H9 (cell line): Measurements from ENCODE around the gene TBC1D19. TPM values are rescaled to one million over a fixed set of nuclear protein-coding genes. Genes with fewer than 3 reads are reported as not detected.

Experiments
- DNase-seq: peaks from one replicate; pipeline ENCODE4 v3.0.0-alpha.2; 2017
- H2AFZ ChIP-seq: one replicate; pipeline ENCODE4 v1.6.1; 2013; ENCODE audit warnings: mild to moderate bottlenecking, low read length, control low read depth, moderate library complexity
- H2AK5ac ChIP-seq: 2 replicates; pipeline ENCODE4 v1.6.1; 2013; ENCODE audit warnings: low read length, control low read depth, mixed read lengths; ENCODE audit not compliant: insufficient read length
- H2BK120ac ChIP-seq: one replicate; pipeline ENCODE4 v1.6.1; 2013; ENCODE audit warnings: low read depth, mild to moderate bottlenecking, low read length, control low read depth, inconsistent platforms; ENCODE audit not compliant: poor library complexity, severe bottlenecking
- H2BK12ac ChIP-seq: 2 replicates; pipeline ENCODE4 v1.6.1; 2013; ENCODE audit warnings: low read length, control low read depth, mixed read lengths, low read depth; ENCODE audit not compliant: insufficient read length
- H2BK15ac ChIP-seq: 2 replicates; pipeline ENCODE4 v1.6.1; 2013; ENCODE audit warnings: low read depth, low read length, control low read depth
- H2BK20ac ChIP-seq: one replicate; pipeline ENCODE4 v1.6.1; 2013; ENCODE audit warnings: low read depth, mild to moderate bottlenecking, low read length, control low read depth, inconsistent platforms; ENCODE audit not compliant: poor library complexity, severe bottlenecking
- H2BK5ac ChIP-seq: 2 replicates; pipeline ENCODE4 v1.6.1; 2013; ENCODE audit warnings: low read length, control low read depth, mixed read lengths; ENCODE audit not compliant: insufficient read length
- H3K14ac ChIP-seq: 2 replicates; pipeline ENCODE4 v1.6.1; 2013; ENCODE audit warnings: low read length, control low read depth; ENCODE audit not compliant: insufficient read depth
- H3K18ac ChIP-seq: 2 replicates; pipeline ENCODE4 v1.6.1; 2013; ENCODE audit warnings: low read depth, mild to moderate bottlenecking, mixed read lengths, low read length, control low read depth; ENCODE audit not compliant: insufficient read length
- H3K23ac ChIP-seq: 2 replicates; pipeline ENCODE4 v1.6.1; 2013; ENCODE audit warnings: low read length, control low read depth, mixed read lengths, low read depth; ENCODE audit not compliant: insufficient read length
- H3K23me2 ChIP-seq: 2 replicates; pipeline ENCODE4 v1.6.1; 2013; ENCODE audit warnings: low read depth, mild to moderate bottlenecking, mixed read lengths, low read length, control low read depth; ENCODE audit not compliant: insufficient read length, poor library complexity, severe bottlenecking
- H3K27ac ChIP-seq: 2 replicates; pipeline ENCODE4 v1.5.1; 2013; ENCODE audit warnings: low read length, control low read depth, mixed read lengths, low read depth; ENCODE audit not compliant: insufficient read length
- H3K27me3 ChIP-seq: 2 replicates; pipeline ENCODE4 v1.6.1; 2013; ENCODE audit warnings: low read length, control low read depth, inconsistent platforms; ENCODE audit not compliant: insufficient read depth
- H3K4ac ChIP-seq: 2 replicates; pipeline ENCODE4 v1.6.1; 2013; ENCODE audit warnings: low read depth, mild to moderate bottlenecking, control low read depth, inconsistent platforms, low read length, moderate library complexity
- H3K4me1 ChIP-seq: 2 replicates; pipeline ENCODE4 v1.6.1; 2013; ENCODE audit warnings: low read length, control low read depth, inconsistent platforms; ENCODE audit not compliant: insufficient read depth
- H3K4me2 ChIP-seq: 2 replicates; pipeline ENCODE4 v1.6.1; 2013; ENCODE audit warnings: low read length, control low read depth, mixed read lengths; ENCODE audit not compliant: insufficient read length, insufficient read depth
- H3K56ac ChIP-seq: 2 replicates; pipeline ENCODE4 v1.6.1; 2013; ENCODE audit warnings: low read depth, mild to moderate bottlenecking, mixed read lengths, low read length, control low read depth; ENCODE audit not compliant: insufficient read length
- H3K79me1 ChIP-seq: 2 replicates; pipeline ENCODE4 v1.6.1; 2013; ENCODE audit warnings: low read depth, mild to moderate bottlenecking, moderate library complexity, low read length, control low read depth, inconsistent platforms; ENCODE audit not compliant: insufficient read depth, poor library complexity, severe bottlenecking
- H3K79me2 ChIP-seq: 2 replicates; pipeline ENCODE4 v1.6.1; 2013; ENCODE audit warnings: low read length, control low read depth, inconsistent platforms; ENCODE audit not compliant: insufficient read depth
- H3K9ac ChIP-seq: 2 replicates; pipeline ENCODE4 v1.6.1; 2013; ENCODE audit warnings: low read length, control low read depth, mixed read lengths; ENCODE audit not compliant: insufficient read length; ENCODE audit errors: extremely low read depth
- H3K9me3 ChIP-seq: one replicate; pipeline ENCODE4 v1.6.1; 2013; ENCODE audit warnings: low read depth, low read length, inconsistent platforms; ENCODE audit not compliant: control insufficient read depth
- H3T11ph ChIP-seq: one replicate; pipeline ENCODE4 v1.6.1; 2013; ENCODE audit warnings: mild to moderate bottlenecking, low read length, control low read depth, inconsistent platforms
- H4K20me1 ChIP-seq: one replicate; pipeline ENCODE4 v1.6.1; 2013; ENCODE audit not compliant: control insufficient read depth, insufficient read length, insufficient read depth
- H4K5ac ChIP-seq: 2 replicates; pipeline ENCODE4 v1.6.1; 2013; ENCODE audit warnings: low read depth, mild to moderate bottlenecking, mixed read lengths, low read length, control low read depth; ENCODE audit not compliant: insufficient read length
- H4K8ac ChIP-seq: replicated peaks from 2 replicates; pipeline ENCODE4 v1.6.1; 2013; ENCODE audit warnings: low read length, control low read depth, mixed read lengths, low read depth; ENCODE audit not compliant: insufficient read length
- H4K91ac ChIP-seq: 2 replicates; pipeline ENCODE4 v1.6.1; 2013; ENCODE audit warnings: low read depth, mild to moderate bottlenecking, moderate library complexity, mixed read lengths, low read length, control low read depth; ENCODE audit not compliant: insufficient read length
- H3K27ac Mint-ChIP-seq, 3 experiments: 2 replicates in 2 of 3; 3 replicates in 1 of 3; pipeline ENCODE4 v1.8.0; 2020 to 2021; ENCODE audit warnings: mixed read lengths in 3 of 3, mild to moderate bottlenecking in 1 of 3, moderate library complexity in 1 of 3
- H3K27me3 Mint-ChIP-seq: 2 replicates; pipeline ENCODE4 v1.8.0; 2021; ENCODE audit warnings: low read depth, mild to moderate bottlenecking, moderate library complexity, mixed read lengths
- H3K36me3 Mint-ChIP-seq, 3 experiments: 2 replicates in 2 of 3; 3 replicates in 1 of 3; pipeline ENCODE4 v1.8.0; 2020 to 2021; ENCODE audit warnings: low read depth in 3 of 3, mixed read lengths in 3 of 3; ENCODE audit not compliant: insufficient read depth in 1 of 3
- H3K4me1 Mint-ChIP-seq, 2 experiments: 2 replicates each; pipeline ENCODE4 v1.8.0; 2020; ENCODE audit warnings: mixed read lengths in 2 of 2
- H3K4me3 Mint-ChIP-seq, 2 experiments: 2 replicates in 1 of 2; 3 replicates in 1 of 2; pipeline ENCODE4 v1.8.0; 2020 to 2021; ENCODE audit warnings: mild to moderate bottlenecking in 2 of 2, mixed read lengths in 2 of 2, moderate library complexity in 1 of 2
- H3K9me3 Mint-ChIP-seq, 2 experiments: 2 replicates in 1 of 2; 3 replicates in 1 of 2; pipeline ENCODE4 v1.8.0; 2020; ENCODE audit warnings: mild to moderate bottlenecking in 2 of 2, mixed read lengths in 2 of 2, moderate library complexity in 1 of 2
- WGBS: extraction: QIAGEN DNeasy Blood & Tissue Kit; methylation state at CpG from one replicate; pipeline ENCODE4 v1.1.7; 2013; ENCODE audit warnings: missing lambda C conversion rate, low lambda C conversion rate, mixed read lengths; ENCODE audit not compliant: insufficient read length; ENCODE audit errors: extremely low coverage; 5-methylcytosine and 5-hydroxymethylcytosine counted together
- total RNA-seq: library from RNA; stranded (reverse); gene quantifications from 2 replicates; pipeline ENCODE4 v1.2.1, GENCODE V29; 2021
- TF ChIP-seq, protein P1 (sequence below): fragments of 200-600 bp; sonication (generic); conservative IDR thresholded peaks from 3 replicates; pipeline ENCODE4 v1.8.0; 2021; ENCODE audit warnings: antibody characterized with exemption, mild to moderate bottlenecking

The TBC1D19 gene
- total RNA-seq, 1 experiment from 2014 or later = 3.2 TPM

DNA sequence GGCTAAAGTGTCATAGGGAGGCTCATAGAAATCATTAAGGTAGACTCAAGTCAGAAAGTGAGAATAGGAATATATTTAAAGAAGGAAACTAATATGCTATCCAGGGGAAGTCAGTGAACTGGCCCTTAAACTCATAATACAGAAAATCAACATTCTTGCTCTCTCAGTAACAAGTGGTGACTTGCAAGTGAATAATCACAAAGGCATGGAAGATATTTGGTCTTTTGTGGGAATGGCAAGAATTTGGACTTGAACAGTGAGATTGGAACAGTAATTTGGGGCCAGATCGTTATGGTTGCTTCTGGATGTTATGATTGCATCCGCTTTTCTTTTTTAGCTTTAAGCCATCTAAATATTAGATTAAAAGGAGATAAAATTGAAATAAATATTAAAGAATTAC lies 103.8 kb downstream of the TBC1D19 start:
- no peak overlapping the region for H4K5ac ChIP-seq
- no peak overlapping the region for H3K56ac ChIP-seq
- no peak overlapping the region for H2BK20ac ChIP-seq
- no peak overlapping the region for H3K4me2 ChIP-seq
- H3K27me3 Mint-ChIP-seq = no peaks in the 10 kb centered on the region
- no peaks in the 10 kb centered on the region for H3K79me2 ChIP-seq
- H3K14ac ChIP-seq = no peak overlapping the region
- H4K91ac ChIP-seq = no peak overlapping the region
- peaks cover 8 to 23% of the 10 kb centered on the region in 2 experiments for H3K9me3 Mint-ChIP-seq
- H3K27ac Mint-ChIP-seq = no peak overlapping the region
- no CpG with 5 or more reads among the region's 2 CpGs for WGBS
- H3K9ac ChIP-seq = no peak overlapping the region
- no peak overlapping the region for H2BK120ac ChIP-seq
- no peak overlapping the region for H2AFZ ChIP-seq
- no peak overlapping the region for H3K4me3 Mint-ChIP-seq
- H3K27me3 ChIP-seq = no peaks in the 10 kb centered on the region
- no peaks in the 10 kb centered on the region for H3K23me2 ChIP-seq
- no peak overlapping the region for H2BK12ac ChIP-seq
- H4K20me1 ChIP-seq = no peaks in the 10 kb centered on the region
- no peak overlapping the region for H3K27ac ChIP-seq
- peaks cover 15 to 24% (median 18%) of the 10 kb centered on the region in 3 experiments for H3K36me3 Mint-ChIP-seq
- H3T11ph ChIP-seq = no peak overlapping the region
- TF ChIP-seq, protein P1, sequence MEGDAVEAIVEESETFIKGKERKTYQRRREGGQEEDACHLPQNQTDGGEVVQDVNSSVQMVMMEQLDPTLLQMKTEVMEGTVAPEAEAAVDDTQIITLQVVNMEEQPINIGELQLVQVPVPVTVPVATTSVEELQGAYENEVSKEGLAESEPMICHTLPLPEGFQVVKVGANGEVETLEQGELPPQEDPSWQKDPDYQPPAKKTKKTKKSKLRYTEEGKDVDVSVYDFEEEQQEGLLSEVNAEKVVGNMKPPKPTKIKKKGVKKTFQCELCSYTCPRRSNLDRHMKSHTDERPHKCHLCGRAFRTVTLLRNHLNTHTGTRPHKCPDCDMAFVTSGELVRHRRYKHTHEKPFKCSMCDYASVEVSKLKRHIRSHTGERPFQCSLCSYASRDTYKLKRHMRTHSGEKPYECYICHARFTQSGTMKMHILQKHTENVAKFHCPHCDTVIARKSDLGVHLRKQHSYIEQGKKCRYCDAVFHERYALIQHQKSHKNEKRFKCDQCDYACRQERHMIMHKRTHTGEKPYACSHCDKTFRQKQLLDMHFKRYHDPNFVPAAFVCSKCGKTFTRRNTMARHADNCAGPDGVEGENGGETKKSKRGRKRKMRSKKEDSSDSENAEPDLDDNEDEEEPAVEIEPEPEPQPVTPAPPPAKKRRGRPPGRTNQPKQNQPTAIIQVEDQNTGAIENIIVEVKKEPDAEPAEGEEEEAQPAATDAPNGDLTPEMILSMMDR = no peak
- H3K18ac ChIP-seq = no peak overlapping the region
- H3K9me3 ChIP-seq = no peaks in the 10 kb centered on the region
- H3K79me1 ChIP-seq = no peaks in the 10 kb centered on the region
- H2BK5ac ChIP-seq = no peak overlapping the region
- H3K4me1 Mint-ChIP-seq = peaks cover 7 to 8% of the 10 kb centered on the region in 2 experiments
- no peak overlapping the region for H3K4ac ChIP-seq
- no peaks in the 10 kb centered on the region for H3K4me1 ChIP-seq
- no peak overlapping the region for H3K23ac ChIP-seq
- no peak overlapping the region for H2BK15ac ChIP-seq
- DNase-seq = no peak
- no peak overlapping the region for H2AK5ac ChIP-seq
- H4K8ac ChIP-seq = no peak overlapping the region
